ENCODE measurements around the gene CATSPER4. TPM values are rescaled to one million over a fixed set of nuclear protein-coding genes. Genes with fewer than 3 reads are reported as not detected.

CATSPER4 gene
- polyA plus RNA-seq, 1 donor from 2014 or later, result not detected

GRCh38 chr1:26237230-26237966 lies 47.0 kb downstream of the CATSPER4 start:
- no peak overlapping the region for H3K9ac ChIP-seq (ENCODE audit: low read length)
- H3K27me3 ChIP-seq (ENCODE audit: insufficient read depth, low read depth, low read length), result no peaks in the 10 kb centered on the region
- no peaks in the 10 kb centered on the region for H3K9me2 ChIP-seq (ENCODE audit: insufficient read depth, low read length)
- no peaks in the 10 kb centered on the region for H4K20me1 ChIP-seq (ENCODE audit: insufficient read depth)
- TF ChIP-seq POLR2AphosphoS5 (IDR thresholded peaks at IDR 0.05) (no peak), TAF1 (IDR thresholded peaks at IDR 0.05; ENCODE audit: low read depth) (no peak), EP300 (conservative IDR thresholded peaks at IDR 0.05; ENCODE audit: poor library complexity, severe bottlenecking) (no peak), CTCF (IDR thresholded peaks at IDR 0.05; ENCODE audit: poor library complexity, severe bottlenecking) (no peak), EZH2 (IDR thresholded peaks at IDR 0.05; ENCODE audit: borderline replicate concordance, insufficient read depth, low read length, poor library complexity, severe bottlenecking) (no peak), RAD21 (conservative IDR thresholded peaks at IDR 0.05) (no peak), SMC3 (conservative IDR thresholded peaks at IDR 0.05; ENCODE audit: poor library complexity) (no peak), MXI1 (conservative IDR thresholded peaks at IDR 0.05; ENCODE audit: poor library complexity, severe bottlenecking) (no peak), REST (IDR thresholded peaks at IDR 0.05; ENCODE audit: borderline replicate concordance) (no peak)
- no peak overlapping the region for H3K27ac ChIP-seq (ENCODE audit: low read length)
- no peaks in the 10 kb centered on the region for H3F3A ChIP-seq (ENCODE audit: insufficient read depth, low read length, poor library complexity, severe bottlenecking)
- H3K9me3 ChIP-seq (ENCODE audit: low read length), result no peaks in the 10 kb centered on the region
- no peaks in the 10 kb centered on the region for H3K36me3 ChIP-seq (ENCODE audit: insufficient read depth, low read length)
- H3K4me2 ChIP-seq (ENCODE audit: low read length), result no peak overlapping the region
- no peak overlapping the region for H3K4me3 ChIP-seq (ENCODE audit: low read length)
- H3K79me2 ChIP-seq (replicated peaks; ENCODE audit: insufficient read depth, low read length), result peaks cover 23% of the 10 kb centered on the region
- H2AFZ ChIP-seq (ENCODE audit: low read depth, low read length), result no peak overlapping the region

GRCh38 chr1:26239936-26240335 lies 49.5 kb downstream of the CATSPER4 start:
- Histone ChIP-seq H3K9me2 (ENCODE audit: insufficient read depth, low read length) (no peaks in the 10 kb centered on the region), H2AFZ (ENCODE audit: low read depth, low read length) (no peak overlapping the region), H3K9me3 (ENCODE audit: low read length) (no peaks in the 10 kb centered on the region), H3K36me3 (ENCODE audit: insufficient read depth, low read length) (no peaks in the 10 kb centered on the region), H3K4me2 (ENCODE audit: low read length) (no peak overlapping the region), H3F3A (ENCODE audit: insufficient read depth, low read length, poor library complexity, severe bottlenecking) (no peaks in the 10 kb centered on the region), H3K79me2 (replicated peaks; ENCODE audit: insufficient read depth, low read length) (peaks cover 23% of the 10 kb centered on the region), H3K27me3 (ENCODE audit: insufficient read depth, low read depth, low read length) (no peaks in the 10 kb centered on the region), H4K20me1 (ENCODE audit: insufficient read depth) (no peaks in the 10 kb centered on the region), H3K9ac (ENCODE audit: low read length) (no peak overlapping the region), H3K4me3 (ENCODE audit: low read length) (no peak overlapping the region), H3K27ac (ENCODE audit: low read length) (no peak overlapping the region)
- TF ChIP-seq EZH2 (IDR thresholded peaks at IDR 0.05; ENCODE audit: borderline replicate concordance, insufficient read depth, low read length, poor library complexity, severe bottlenecking) (no peak), EP300 (conservative IDR thresholded peaks at IDR 0.05; ENCODE audit: poor library complexity, severe bottlenecking) (no peak), RAD21 (conservative IDR thresholded peaks at IDR 0.05) (no peak), TAF1 (IDR thresholded peaks at IDR 0.05; ENCODE audit: low read depth) (no peak), SMC3 (conservative IDR thresholded peaks at IDR 0.05; ENCODE audit: poor library complexity) (no peak), REST (IDR thresholded peaks at IDR 0.05; ENCODE audit: borderline replicate concordance) (no peak), MXI1 (conservative IDR thresholded peaks at IDR 0.05; ENCODE audit: poor library complexity, severe bottlenecking) (no peak), POLR2AphosphoS5 (IDR thresholded peaks at IDR 0.05) (no peak), CTCF (IDR thresholded peaks at IDR 0.05; ENCODE audit: poor library complexity, severe bottlenecking) (no peak)

Measured in neural cell (in vitro differentiated cells).